Epithelial cell of esophagus (primary cell): ENCODE results near the gene GHR.

Experiments
- DNase-seq: peaks from one replicate; pipeline ENCODE4 v3.0.0; 2010; ENCODE audit warnings: low read depth
- H3K4me3 ChIP-seq: 2 replicates; pipeline ENCODE4 v1.5.1; 2011; ENCODE audit warnings: mild to moderate bottlenecking, low read length, control low read depth
- TF ChIP-seq, protein P1 (sequence below): IDR thresholded peaks from 2 replicates; pipeline ENCODE4 v1.5.1; 2011; ENCODE audit warnings: low read depth, mild to moderate bottlenecking, low read length, control low read depth, inconsistent platforms; ENCODE audit not compliant: insufficient read depth; ENCODE audit errors: missing control alignments

The GHR gene

GRCh38 chr5:42740920-42741319, 317.7 kb downstream of the GHR start:
- no peak overlapping the region for H3K4me3 ChIP-seq
- no peak for DNase-seq
- TF ChIP-seq, protein P1, sequence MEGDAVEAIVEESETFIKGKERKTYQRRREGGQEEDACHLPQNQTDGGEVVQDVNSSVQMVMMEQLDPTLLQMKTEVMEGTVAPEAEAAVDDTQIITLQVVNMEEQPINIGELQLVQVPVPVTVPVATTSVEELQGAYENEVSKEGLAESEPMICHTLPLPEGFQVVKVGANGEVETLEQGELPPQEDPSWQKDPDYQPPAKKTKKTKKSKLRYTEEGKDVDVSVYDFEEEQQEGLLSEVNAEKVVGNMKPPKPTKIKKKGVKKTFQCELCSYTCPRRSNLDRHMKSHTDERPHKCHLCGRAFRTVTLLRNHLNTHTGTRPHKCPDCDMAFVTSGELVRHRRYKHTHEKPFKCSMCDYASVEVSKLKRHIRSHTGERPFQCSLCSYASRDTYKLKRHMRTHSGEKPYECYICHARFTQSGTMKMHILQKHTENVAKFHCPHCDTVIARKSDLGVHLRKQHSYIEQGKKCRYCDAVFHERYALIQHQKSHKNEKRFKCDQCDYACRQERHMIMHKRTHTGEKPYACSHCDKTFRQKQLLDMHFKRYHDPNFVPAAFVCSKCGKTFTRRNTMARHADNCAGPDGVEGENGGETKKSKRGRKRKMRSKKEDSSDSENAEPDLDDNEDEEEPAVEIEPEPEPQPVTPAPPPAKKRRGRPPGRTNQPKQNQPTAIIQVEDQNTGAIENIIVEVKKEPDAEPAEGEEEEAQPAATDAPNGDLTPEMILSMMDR = no peak

- TF ChIP-seq, protein P1 = peak; percentile 31
Measured at GRCh38 chr5:42745426-42745825, 322.2 kb downstream of the GHR start.

GRCh38 chr5:42745856-42746255, 322.6 kb downstream of the GHR start:
- DNase-seq = no peak
- TF ChIP-seq, protein P1 = no peak
- no peak overlapping the region for H3K4me3 ChIP-seq

More at GRCh38 chr5:42745426-42745825, 322.2 kb downstream of the GHR start:
- H3K4me3 ChIP-seq = no peak overlapping the region
- DNase-seq = peak; percentile 8

DNA sequence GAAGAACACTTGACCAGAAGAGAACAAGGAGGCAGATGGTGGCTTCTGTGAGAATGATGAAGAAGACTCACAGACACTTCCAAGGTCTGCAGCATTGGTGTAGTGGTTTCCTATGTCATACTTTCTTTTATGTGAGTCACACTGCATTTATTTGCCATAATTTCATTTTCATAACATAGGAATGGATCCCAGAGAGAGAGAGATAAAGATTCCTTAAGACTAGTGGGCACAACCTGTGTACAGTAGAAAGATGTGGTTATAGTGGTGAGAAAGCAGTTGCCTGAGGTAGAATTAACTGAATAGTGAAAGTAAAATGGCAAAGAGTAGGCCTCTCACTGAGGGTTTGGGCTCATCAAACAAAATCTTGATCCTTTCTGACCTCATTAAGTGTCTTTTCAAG, 325.8 kb downstream of the GHR start:
- no peak for DNase-seq
- TF ChIP-seq, protein P1 = no peak
- no peak overlapping the region for H3K4me3 ChIP-seq

DNA sequence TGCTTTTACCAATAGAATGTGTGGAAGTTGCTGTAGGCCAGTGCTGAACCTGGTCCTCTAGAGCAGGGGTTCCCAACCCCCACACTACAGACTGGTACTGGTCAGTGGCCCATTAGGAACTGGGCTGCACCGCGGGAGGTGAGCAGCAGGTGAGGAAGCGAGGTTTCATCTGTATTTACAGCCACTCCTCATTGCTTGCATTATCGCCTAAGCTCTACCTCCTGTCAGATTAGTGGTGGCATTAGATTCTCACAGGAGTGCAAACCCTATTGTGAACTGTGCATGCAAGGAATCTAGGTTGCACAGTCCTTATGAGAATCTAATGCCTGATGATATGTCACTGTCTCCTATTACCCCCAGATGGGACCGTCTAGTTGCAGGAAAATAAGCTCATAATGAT, 327.3 kb downstream of the GHR start:
- H3K4me3 ChIP-seq = no peak overlapping the region
- TF ChIP-seq, protein P1 = no peak
- no peak for DNase-seq

GRCh38 chr5:42751044-42751443, 327.8 kb downstream of the GHR start:
- peak; percentile 43 for DNase-seq
- no peak overlapping the region for H3K4me3 ChIP-seq
- TF ChIP-seq, protein P1 = no peak

GRCh38 chr5:42753099-42753498, 329.9 kb downstream of the GHR start:
- DNase-seq = no peak
- TF ChIP-seq, protein P1 = no peak
- H3K4me3 ChIP-seq = no peak overlapping the region
